GM21360 (cell line): ENCODE measurements around the gene E4F1.
A peak's percentile ranks its signal among the peaks of the same experiment; 100 is the strongest.

Experiments
- ATAC-seq: cut with Tn5 transposase; IDR thresholded peaks from one replicate; pipeline ENCODE4 v1.9.1; 2021; ENCODE audit warnings: mild to moderate bottlenecking, moderate library complexity; ENCODE audit not compliant: unreplicated experiment

Gene E4F1

GRCh38 chr16:2205967-2206313 is 17.5 kb upstream of the E4F1 start:
- ATAC-seq = no peak

- ATAC-seq = no peak
Measured at GRCh38 chr16:2206420-2206779, 17.0 kb upstream of the E4F1 start.

- ATAC-seq = no peak
Measured at GRCh38 chr16:2206780-2207433, 16.5 kb upstream of the E4F1 start.

- no peak for ATAC-seq
Measured at GRCh38 chr16:2207872-2208271, 15.5 kb upstream of the E4F1 start.

DNA sequence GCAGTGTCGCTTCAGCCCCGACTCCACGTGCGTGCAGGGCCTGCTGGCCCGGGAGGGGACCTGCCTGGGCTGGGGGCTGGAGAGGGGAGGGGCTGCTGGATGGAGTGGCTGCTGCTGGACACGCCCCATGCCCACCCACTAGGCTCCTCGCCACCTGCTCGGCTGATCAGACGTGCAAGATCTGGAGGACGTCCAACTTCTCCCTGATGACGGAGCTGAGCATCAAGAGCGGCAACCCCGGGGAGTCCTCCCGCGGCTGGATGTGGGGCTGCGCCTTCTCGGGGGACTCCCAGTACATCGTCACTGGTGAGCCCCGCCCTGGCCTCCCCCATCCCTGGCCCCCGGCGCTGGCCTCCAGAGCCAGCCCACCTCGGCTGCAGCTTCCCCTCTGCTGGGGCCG is 15.1 kb upstream of the E4F1 start:
- no peak for ATAC-seq

DNA sequence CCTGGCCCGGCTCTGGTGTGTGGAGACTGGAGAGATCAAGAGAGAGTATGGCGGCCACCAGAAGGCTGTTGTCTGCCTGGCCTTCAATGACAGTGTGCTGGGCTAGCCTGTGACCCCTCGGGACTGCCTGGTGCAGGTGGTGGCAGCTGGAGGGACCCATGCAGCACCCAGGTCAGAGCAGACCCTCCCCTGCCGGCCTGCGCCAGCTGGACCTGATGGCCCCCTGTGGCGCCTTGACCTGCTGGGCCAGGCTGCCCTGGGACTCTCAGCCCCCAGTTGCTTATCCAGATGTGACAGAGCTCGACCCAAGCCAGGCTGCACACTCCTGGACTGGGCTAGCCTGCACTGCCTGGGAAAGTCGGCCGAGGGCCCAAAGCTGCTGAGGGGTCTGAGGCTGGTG is 14.6 kb upstream of the E4F1 start:
- no peak for ATAC-seq

DNA sequence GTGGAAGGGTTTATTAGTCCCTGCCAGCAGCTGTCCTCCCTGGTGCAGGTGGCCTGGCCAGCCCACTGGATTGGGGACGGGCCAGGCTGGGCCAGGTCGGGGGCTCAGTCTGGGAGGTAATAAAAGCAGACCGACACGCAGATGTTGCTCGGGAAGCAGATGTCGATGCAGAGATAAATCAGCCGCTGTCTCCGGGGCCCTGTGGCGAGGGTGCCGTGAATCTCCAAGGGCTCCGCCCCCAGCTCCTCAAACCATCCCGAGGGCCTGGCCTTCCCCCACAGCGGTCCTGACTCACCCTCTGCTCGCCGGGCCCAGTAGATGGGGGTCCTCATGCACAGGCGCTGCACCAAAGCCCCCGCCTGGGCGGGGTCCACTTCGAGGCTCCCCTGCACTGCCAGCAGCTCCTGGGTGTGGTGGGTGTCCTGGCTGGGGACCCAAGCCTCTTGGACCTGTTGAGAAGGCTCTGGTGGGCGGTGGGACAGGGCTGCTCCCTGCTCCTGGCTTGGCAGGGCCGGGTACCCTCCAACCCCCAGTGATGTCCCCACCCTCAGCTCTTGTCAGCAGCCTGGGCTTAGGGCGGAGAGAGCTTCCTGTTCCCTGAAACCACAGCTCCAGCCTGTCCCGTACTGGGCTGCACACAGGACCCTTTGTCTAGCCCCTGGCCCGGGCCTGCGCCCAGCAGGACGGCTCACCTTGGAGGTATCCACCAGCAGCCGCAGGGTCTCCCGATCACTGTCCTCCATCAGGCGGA is 14.0 kb upstream of the E4F1 start:
- no peak for ATAC-seq

DNA sequence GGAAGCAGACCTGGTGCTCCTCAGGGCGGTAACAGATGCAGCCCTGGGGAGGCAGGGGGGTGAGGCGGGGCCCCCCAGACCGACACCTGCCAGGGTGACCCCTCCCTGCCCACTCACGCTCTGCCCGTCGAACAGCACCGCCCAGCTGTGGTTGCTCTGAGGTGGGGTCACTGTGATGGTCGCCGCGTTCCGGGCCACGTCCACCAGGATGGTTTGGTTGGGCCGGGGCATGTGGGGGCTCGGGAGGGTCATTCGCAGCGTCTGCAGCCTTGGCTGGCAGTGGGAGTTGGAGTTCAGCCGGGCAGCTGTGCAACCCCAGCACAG is 13.4 kb upstream of the E4F1 start:
- no peak for ATAC-seq

DNA sequence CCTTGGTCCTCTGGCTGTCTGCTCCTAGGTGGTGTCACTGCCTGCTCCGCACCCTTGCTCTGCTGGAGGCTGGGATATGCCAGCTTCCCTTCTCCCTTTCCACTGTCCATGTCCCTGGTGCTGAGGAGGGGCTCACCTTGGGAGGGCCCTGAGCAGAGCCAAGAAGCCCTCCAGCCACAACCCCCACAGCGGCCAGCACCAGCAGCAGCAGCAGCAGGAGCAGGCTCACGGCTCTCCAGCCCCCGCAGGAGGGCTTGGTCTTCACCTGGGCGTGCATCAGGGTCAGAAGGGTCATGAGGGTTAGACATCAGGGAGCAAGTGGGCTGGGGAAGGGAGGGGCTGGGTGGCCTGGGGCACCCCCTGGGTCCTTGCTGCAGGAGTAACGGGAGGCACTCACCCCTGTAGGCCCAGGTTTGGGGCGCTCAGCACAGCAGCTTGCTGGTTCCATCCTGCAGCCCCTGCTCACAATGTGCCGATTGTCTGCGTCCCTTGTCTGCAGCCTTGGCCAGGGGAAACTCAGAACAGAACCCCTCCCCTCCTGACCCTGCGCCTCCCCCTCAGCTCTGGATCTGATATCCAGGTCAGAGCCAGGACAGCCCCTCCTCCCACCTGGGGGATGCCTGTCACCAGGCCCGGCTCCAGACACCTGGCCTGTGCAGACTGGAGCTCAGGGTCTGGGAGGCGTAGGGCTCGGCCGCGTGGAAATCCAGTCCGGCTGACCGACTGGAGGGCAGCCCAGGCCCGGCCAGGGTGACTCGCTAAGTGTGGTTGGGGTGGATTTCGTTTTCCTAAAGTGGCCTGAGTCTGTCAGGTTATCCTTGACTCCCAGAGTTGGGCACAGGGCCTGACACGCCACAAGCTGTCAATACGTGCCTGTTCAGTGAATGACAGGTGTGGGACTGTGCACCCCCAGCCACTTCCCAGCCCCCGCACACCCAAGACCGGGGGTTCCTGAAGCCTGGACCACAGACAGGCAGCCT is 12.7 kb upstream of the E4F1 start, which contains the start of gene BRICD5:
BRICD5 (minus strand) TSS at position 478 of the 980 bp plus-strand sequence; CDS start at position 448, 30 bp downstream.
- no peak for ATAC-seq

GRCh38 chr16:2211923-2212347 is 11.5 kb upstream of the E4F1 start:
- ATAC-seq = no peak

GRCh38 chr16:2212362-2213324 is 10.7 kb upstream of the E4F1 start:
- no peak for ATAC-seq

GRCh38 chr16:2213817-2214718 is 9.3 kb upstream of the E4F1 start:
- peak; percentile 2 for ATAC-seq

GRCh38 chr16:2214719-2214968 is 8.7 kb upstream of the E4F1 start, which contains the start of gene PGP:
PGP (minus strand) TSS chr16:2214840; CDS start chr16:2214777, 63 bp downstream.
- ATAC-seq = peak; percentile 75

- no peak for ATAC-seq
Measured at GRCh38 chr16:2216330-2216729, 7.1 kb upstream of the E4F1 start.

- ATAC-seq = peak; percentile 20
Measured at GRCh38 chr16:2223942-2224486, 623 bp downstream of the E4F1 start.

- ATAC-seq = no peak
Measured at GRCh38 chr16:2226245-2226793, 2.9 kb downstream of the E4F1 start.

GRCh38 chr16:2226918-2227317 is 3.5 kb downstream of the E4F1 start:
- ATAC-seq = no peak

DNA sequence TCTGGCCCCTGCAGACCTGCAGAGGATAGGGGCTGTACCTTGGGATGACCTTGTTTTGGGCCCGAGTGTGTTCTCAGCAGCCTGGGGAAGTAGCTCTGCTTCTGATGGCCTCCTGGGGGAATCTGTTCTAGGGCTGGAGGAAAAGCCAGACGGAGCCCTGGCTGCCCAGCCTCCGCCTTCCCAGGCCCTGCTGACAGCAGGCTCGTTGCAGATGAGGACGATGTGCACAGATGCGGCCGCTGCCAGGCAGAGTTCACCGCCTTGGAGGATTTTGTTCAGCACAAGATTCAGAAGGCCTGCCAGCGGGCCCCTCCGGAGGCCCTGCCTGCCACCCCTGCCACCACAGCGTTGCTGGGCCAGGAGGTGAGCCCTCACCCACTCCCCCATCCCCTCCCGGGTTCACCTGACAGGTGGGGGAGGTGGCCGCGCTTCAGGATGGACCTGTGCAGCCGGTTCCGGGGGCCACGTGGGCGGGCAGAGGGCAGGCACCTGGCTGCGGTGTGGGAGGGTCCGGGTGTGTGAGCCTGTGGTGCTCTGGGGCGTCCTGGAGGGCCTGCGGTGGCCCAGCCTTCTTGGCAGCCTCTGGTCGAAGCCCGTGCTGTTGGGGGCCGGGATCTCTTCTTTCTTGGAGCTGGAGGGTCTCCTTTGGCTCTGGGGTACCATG is 4.9 kb downstream of the E4F1 start:
- ATAC-seq = no peak

DNA sequence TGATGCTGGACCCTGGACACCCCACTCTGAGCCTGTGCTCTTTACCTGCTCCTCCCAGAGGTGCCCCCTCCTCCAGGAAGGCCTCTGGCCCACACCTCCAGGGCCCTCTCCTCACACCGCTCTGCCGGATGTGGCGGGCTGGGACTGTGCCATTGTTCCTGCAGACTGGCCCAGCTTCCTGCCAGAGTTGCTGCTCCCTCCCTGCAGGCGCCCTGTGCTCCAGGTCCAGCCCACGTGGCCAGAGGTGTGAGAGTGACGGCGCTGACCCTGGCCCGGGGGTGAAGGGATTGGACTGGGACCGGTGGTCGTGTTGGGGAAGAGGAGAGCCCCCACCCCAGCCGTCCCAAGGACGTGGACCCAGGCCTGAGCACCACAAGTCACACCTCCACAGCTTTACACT is 5.7 kb downstream of the E4F1 start:
- ATAC-seq = no peak
